GM15510 (cell line): ENCODE results near the gene NDUFB8.

Experiments
- POLR2A ChIP-seq: IDR thresholded peaks from 3 replicates; pipeline ENCODE4 v1.6.1; 2011; ENCODE audit warnings: borderline replicate concordance; ENCODE audit not compliant: insufficient read length; ENCODE audit errors: extremely low read depth

The NDUFB8 gene

GRCh38 chr10:100522107-100522801, 7.4 kb downstream of the NDUFB8 start:
- no peak for TF ChIP-seq POLR2A

GRCh38 chr10:100520811-100521210, 8.9 kb downstream of the NDUFB8 start:
- no peak for TF ChIP-seq POLR2A

GRCh38 chr10:100519311-100520051, 10.2 kb downstream of the NDUFB8 start, which contains the start of gene SEC31B:
Gene SEC31B, minus strand, starts transcription at chr10:100519861. Its CDS starts 2,909 bp downstream, at chr10:100516952.
- no peak for TF ChIP-seq POLR2A

- TF ChIP-seq POLR2A: no peak
Measured at GRCh38 chr10:100518761-100519241, 10.9 kb downstream of the NDUFB8 start.

- TF ChIP-seq POLR2A: no peak
Measured at GRCh38 chr10:100516847-100517246, 12.8 kb downstream of the NDUFB8 start.

GRCh38 chr10:100515612-100516011, 14.1 kb downstream of the NDUFB8 start:
- no peak for TF ChIP-seq POLR2A

GRCh38 chr10:100510533-100511308, 18.9 kb downstream of the NDUFB8 start:
- TF ChIP-seq POLR2A: no peak

- TF ChIP-seq POLR2A: no peak
Measured at GRCh38 chr10:100509241-100509840, 20.3 kb downstream of the NDUFB8 start.

- TF ChIP-seq POLR2A: no peak
Measured at GRCh38 chr10:100508691-100509150, 20.9 kb downstream of the NDUFB8 start.

GRCh38 chr10:100508266-100508665, 21.4 kb downstream of the NDUFB8 start:
- TF ChIP-seq POLR2A: no peak

- no peak for TF ChIP-seq POLR2A
Measured at GRCh38 chr10:100507357-100507732, 22.3 kb downstream of the NDUFB8 start.

GRCh38 chr10:100506596-100507356, 22.9 kb downstream of the NDUFB8 start:
- no peak for TF ChIP-seq POLR2A

- no peak for TF ChIP-seq POLR2A
Measured at GRCh38 chr10:100505164-100505563, 24.5 kb downstream of the NDUFB8 start.

- no peak for TF ChIP-seq POLR2A
Measured at GRCh38 chr10:100504096-100504495, 25.6 kb downstream of the NDUFB8 start.
